GM23338 (cell line): ENCODE results near the gene CD99L2. TPM values are rescaled to one million over a fixed set of nuclear protein-coding genes. Genes with fewer than 3 reads are reported as not detected.

Source experiments
- ATAC-seq: fragments of 200-7000 bp; cut with Tn5 transposase; 3 replicates; pipeline ENCODE4 v1.9.1; 2020
- DNase-seq: peaks from one replicate; pipeline ENCODE4 v3.0.0-alpha.2; 2015; ENCODE audit warnings: low spot score
- H2AFZ ChIP-seq: fragments of 200-600 bp; sonication (generic); 2 replicates; pipeline ENCODE4 v1.8.0; 2016; ENCODE audit warnings: antibody characterized with exemption, mild to moderate bottlenecking, moderate library complexity
- H3F3A ChIP-seq: fragments of 200-600 bp; sonication (generic); replicated peaks from 2 replicates; pipeline ENCODE4 v1.8.0; 2017; ENCODE audit warnings: antibody characterized with exemption, mixed run types, low read depth
- H3K27ac ChIP-seq: fragments of 200-600 bp; sonication (generic); 2 replicates; pipeline ENCODE4 v1.6.1; 2016; ENCODE audit warnings: low read depth
- H3K27me3 ChIP-seq: fragments of 200-600 bp; sonication (generic); 2 replicates; pipeline ENCODE4 v1.8.0; 2016; ENCODE audit warnings: mild to moderate bottlenecking, mixed run types, moderate library complexity; ENCODE audit not compliant: insufficient read depth
- H3K36me3 ChIP-seq: fragments of 200-600 bp; sonication (generic); 2 replicates; pipeline ENCODE4 v1.8.0; 2016; ENCODE audit warnings: mild to moderate bottlenecking; ENCODE audit not compliant: insufficient read depth
- H3K4me1 ChIP-seq: fragments of 200-600 bp; sonication (generic); 2 replicates; pipeline ENCODE4 v1.8.0; 2016; ENCODE audit warnings: mild to moderate bottlenecking, moderate library complexity; ENCODE audit not compliant: insufficient read depth
- H3K4me2 ChIP-seq: fragments of 200-600 bp; sonication (generic); 2 replicates; pipeline ENCODE4 v1.7.1; 2017; ENCODE audit warnings: mixed run types
- H3K4me3 ChIP-seq: fragments of 200-600 bp; sonication (generic); 2 replicates; pipeline ENCODE4 v1.6.1; 2016; ENCODE audit warnings: mixed run types
- H3K79me2 ChIP-seq: fragments of 200-600 bp; sonication (generic); replicated peaks from 2 replicates; pipeline ENCODE4 v1.8.0; 2017; ENCODE audit warnings: mild to moderate bottlenecking; ENCODE audit not compliant: insufficient read depth
- H3K9me2 ChIP-seq: fragments of 200-600 bp; sonication (generic); 2 replicates; pipeline ENCODE4 v1.8.0; 2017; ENCODE audit not compliant: insufficient read depth
- H4K20me1 ChIP-seq: fragments of 200-600 bp; sonication (generic); replicated peaks from 2 replicates; pipeline ENCODE4 v1.8.0; 2017; ENCODE audit warnings: mild to moderate bottlenecking; ENCODE audit not compliant: insufficient read depth
- H3K27ac Mint-ChIP-seq: 2 replicates; pipeline ENCODE4 v1.8.0; 2020; ENCODE audit warnings: inconsistent platforms, mild to moderate bottlenecking, moderate library complexity, mixed read lengths
- H3K27me3 Mint-ChIP-seq: 3 replicates; pipeline ENCODE4 v1.8.0; 2022; ENCODE audit warnings: low read depth, mild to moderate bottlenecking, moderate library complexity, mixed read lengths, inconsistent platforms; ENCODE audit not compliant: insufficient read depth, poor library complexity
- H3K36me3 Mint-ChIP-seq: 3 replicates; pipeline ENCODE4 v1.8.0; 2021; ENCODE audit warnings: low read depth, mild to moderate bottlenecking, inconsistent platforms, moderate library complexity, mixed read lengths
- H3K4me1 Mint-ChIP-seq: 3 replicates; pipeline ENCODE4 v1.8.0; 2020; ENCODE audit warnings: mild to moderate bottlenecking, inconsistent platforms, mixed read lengths
- H3K4me3 Mint-ChIP-seq: 3 replicates; pipeline ENCODE4 v1.8.0; 2021; ENCODE audit warnings: moderate library complexity, mild to moderate bottlenecking, inconsistent platforms, mixed read lengths
- H3K9me3 Mint-ChIP-seq: 3 replicates; pipeline ENCODE4 v1.8.0; 2020; ENCODE audit warnings: moderate library complexity, mild to moderate bottlenecking, inconsistent platforms, mixed read lengths
- EZH2 ChIP-seq: fragments of 200-600 bp; sonication (generic); IDR thresholded peaks from one replicate; pipeline ENCODE4 v1.8.0; 2017; ENCODE audit warnings: antibody characterized with exemption, mild to moderate bottlenecking, low read depth; ENCODE audit not compliant: unreplicated experiment
- POLR2AphosphoS5 ChIP-seq: IDR thresholded peaks from 2 replicates; pipeline ENCODE4 v1.6.1; 2016; ENCODE audit warnings: antibody characterized with exemption, low read depth
- REST ChIP-seq: IDR thresholded peaks from one replicate; pipeline ENCODE4 v1.6.1; 2018; ENCODE audit warnings: antibody characterized with exemption; ENCODE audit not compliant: unreplicated experiment
- STAT1 ChIP-seq: IDR thresholded peaks from one replicate; pipeline ENCODE4 v1.6.1; 2016; ENCODE audit warnings: antibody characterized with exemption; ENCODE audit not compliant: unreplicated experiment
- ZNF462 ChIP-seq: fragments of 250-450 bp; sonication (Bioruptor Pico); IDR thresholded peaks from 2 replicates; pipeline ENCODE4 v1.5.0; 2020; ENCODE audit warnings: mild to moderate bottlenecking, moderate library complexity
- polyA plus RNA-seq: library from polyadenylated mRNA; unstranded; fragments of >200 nt; fragmentation: Nextera tagmentation; extraction: Ambion mirVana; gene quantifications from 2 replicates; pipeline ENCODE4 v1.2.1, GENCODE V29; 2016
- total RNA-seq: library from RNA; depleted of rRNA; stranded (reverse); fragments of >200 nt; shearing (Covaris generic); gene quantifications from 2 replicates; pipeline ENCODE4 v1.2.3, GENCODE V29; 2014

Gene CD99L2
- total and polyA plus RNA-seq, 2 experiments from 2014 or later = 2.6 to 6.4 TPM

- TF ChIP-seq ZNF462 (CRISPR knock-in tag) (no peak), STAT1 (no peak), REST (no peak)
Measured at GRCh38 chrX:150752124-150752523, 146.3 kb downstream of the CD99L2 start (continued).

DNA sequence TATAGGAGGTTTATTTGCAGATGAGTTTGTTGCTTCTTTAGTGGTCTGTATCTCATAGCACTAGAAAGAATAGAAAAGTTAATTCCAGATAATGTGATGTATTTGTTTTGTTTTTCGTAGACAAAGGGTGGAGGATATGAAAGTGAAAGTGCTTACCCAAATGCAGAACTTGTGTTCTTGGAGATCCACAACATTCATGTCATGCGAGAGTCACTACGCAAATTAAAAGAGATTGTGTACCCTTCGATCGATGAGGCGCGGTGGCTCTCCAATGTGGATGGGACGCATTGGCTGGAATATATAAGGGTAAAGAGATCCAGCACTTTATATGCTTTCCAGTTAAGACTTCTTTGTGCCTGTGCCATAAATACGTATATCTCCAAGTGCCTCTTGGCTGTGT, 162.0 kb downstream of the CD99L2 start:
- Mint-ChIP-seq H3K4me1 (no peaks in the 10 kb centered on the region), H3K9me3 (no peaks in the 10 kb centered on the region)
- no peak for TF ChIP-seq POLR2AphosphoS5
- TF ChIP-seq REST = no peak
- TF ChIP-seq EZH2 = no peak
- TF ChIP-seq STAT1 = no peak

More for the DNA sequence above, 162.0 kb downstream of the CD99L2 start:
- no peak overlapping the region for H3K4me3 ChIP-seq
- H3K27ac Mint-ChIP-seq = no peak overlapping the region
- H3K4me1 ChIP-seq = no peaks in the 10 kb centered on the region
- no peak overlapping the region for H2AFZ ChIP-seq
- peaks cover 1% of the 10 kb centered on the region for H3K27me3 Mint-ChIP-seq
- no peaks in the 10 kb centered on the region for H4K20me1 ChIP-seq
- DNase-seq (no peak), ATAC-seq (no peak)
- no peaks in the 10 kb centered on the region for H3F3A ChIP-seq
- H3K4me3 Mint-ChIP-seq = no peak overlapping the region
- peaks cover 41% of the 10 kb centered on the region for H3K36me3 Mint-ChIP-seq
- H3K36me3 ChIP-seq = no peaks in the 10 kb centered on the region
- no peaks in the 10 kb centered on the region for H3K79me2 ChIP-seq
- no peak overlapping the region for H3K27ac ChIP-seq
- no peak overlapping the region for H3K4me2 ChIP-seq
- no peaks in the 10 kb centered on the region for H3K27me3 ChIP-seq
- no peaks in the 10 kb centered on the region for H3K9me2 ChIP-seq
